Jurkat, Clone E6-1 (cell line): ENCODE data around the gene CRLF2.
"Not testable (repeated sequence)": the region's sequence is repeated elsewhere in the genome, so short reads cannot be mapped to it uniquely, and the experiment has no call there.

ENCODE experiments used
- DNase-seq: peaks from one replicate; pipeline ENCODE4 v3.0.0-alpha.2; 2011; ENCODE audit warnings: low read depth, low spot score
- H3K4me3 ChIP-seq: 2 replicates; pipeline ENCODE4 v1.5.1; 2011; ENCODE audit warnings: mild to moderate bottlenecking, low read length, control low read depth, moderate library complexity

The CRLF2 gene

DNA sequence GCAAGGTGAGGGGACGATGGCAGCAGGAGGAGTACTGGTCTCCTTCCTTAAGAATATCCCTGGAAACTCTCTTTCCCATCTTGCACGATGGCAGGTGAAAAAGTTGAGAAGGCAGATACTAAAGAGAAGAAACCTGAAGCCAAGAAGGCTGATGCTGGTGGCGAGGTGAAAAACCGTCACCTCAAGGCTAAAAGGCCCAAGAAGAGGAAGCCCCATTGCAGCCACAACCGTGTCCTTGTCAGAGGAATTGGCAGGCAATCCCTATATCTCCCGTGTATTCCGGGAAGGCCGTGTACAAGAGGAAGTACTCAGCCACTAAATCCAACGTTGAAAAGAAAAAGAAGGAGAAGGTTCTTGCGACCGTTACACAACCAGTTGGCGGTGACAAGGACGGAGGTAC is 40.0 kb downstream of the CRLF2 start:
- H3K4me3 ChIP-seq, result no peak overlapping the region
- DNase-seq, result no peak

DNA sequence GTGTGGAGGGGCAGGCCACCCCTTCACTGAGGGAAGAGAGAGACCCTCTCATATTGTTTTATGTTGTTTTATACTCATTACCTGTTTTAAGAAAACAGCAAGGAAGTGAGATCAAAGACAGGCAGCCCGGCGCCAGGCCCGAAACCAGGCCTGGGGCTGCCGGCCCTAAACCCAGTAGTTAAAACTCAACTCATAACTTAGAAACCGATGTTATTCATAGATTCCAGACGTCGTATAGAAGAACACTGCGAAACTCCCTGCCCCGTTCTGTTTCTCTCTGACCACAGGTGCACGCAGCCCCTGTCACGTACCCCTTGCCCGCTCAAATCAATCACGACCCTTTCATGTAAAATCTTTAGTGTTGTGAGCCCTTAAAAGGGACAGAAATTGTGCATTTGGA is 40.5 kb downstream of the CRLF2 start:
- H3K4me3 ChIP-seq, DNase-seq: not testable (repeated sequence)

DNA sequence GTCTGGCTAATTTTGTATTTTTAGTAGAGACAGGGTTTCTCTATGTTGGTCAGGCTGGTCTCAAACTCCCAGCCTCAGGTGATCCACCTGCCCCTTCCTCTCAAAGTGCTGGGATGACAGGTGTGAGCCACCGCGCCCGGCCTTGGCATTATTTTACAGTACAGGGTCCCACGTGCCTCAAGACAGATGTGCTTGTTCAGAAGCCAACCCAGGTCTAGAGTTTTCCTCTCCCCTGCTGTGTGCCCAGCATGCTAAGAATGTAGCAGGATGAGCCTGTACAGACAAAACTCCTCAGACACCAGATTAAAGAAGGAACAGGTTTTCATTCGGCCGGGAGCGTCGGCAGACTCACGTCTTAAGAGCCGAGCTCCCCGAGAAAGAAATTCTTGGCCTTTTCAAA is 42.2 kb downstream of the CRLF2 start:
- no peak for DNase-seq
- no peak overlapping the region for H3K4me3 ChIP-seq

DNA sequence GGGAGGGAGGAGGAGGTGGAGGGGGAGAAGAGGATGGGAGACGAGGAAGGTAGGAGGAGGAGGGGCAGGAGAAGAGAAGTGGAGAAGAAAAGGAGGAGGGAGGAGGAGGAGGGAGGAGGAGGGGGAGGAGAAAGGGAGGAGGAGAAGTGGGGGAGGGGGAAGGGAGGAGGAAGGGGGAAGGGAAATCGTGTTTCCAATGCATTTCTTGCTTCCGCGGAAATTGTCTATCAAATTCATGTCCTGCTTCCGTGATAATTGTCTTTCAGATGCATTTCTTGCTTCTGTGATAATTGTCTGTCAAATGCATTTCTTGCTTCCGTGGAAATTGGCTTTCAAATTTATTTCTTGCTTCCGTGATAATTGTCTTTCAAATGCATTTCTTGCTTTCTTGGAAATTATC is 43.3 kb downstream of the CRLF2 start:
- DNase-seq, result no peak
- H3K4me3 ChIP-seq, result no peak overlapping the region

DNA sequence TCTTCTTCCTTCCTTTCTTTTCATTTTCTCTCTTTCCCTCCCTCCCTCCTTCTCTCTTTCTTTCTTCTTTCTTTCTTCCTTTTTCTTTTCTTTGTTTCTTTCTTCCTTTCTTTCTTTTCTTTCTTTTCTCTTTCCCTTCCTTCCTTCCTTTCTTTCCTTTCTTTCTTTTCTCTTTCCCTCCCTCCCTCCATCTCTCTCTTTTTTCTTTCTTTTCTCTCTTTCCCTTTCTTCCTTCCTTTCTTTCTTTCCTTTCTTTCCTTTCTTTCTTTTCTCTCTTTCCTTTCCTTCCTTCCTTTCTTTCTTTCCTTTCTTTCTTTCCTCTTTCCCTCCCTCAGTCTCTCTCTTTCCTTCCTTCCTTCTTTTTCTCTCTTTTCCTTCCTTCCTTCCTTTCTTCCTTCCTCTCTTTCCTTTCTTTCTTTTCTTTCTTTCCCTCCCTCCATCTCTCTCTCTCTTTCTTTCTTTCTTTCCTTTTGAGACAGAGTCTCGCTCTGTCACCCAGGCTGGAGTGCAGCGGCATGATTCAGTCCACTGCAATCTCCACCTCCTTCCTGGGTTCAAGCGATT is 44.4 kb downstream of the CRLF2 start:
- H3K4me3 ChIP-seq, result no peak overlapping the region
- no peak for DNase-seq

DNA sequence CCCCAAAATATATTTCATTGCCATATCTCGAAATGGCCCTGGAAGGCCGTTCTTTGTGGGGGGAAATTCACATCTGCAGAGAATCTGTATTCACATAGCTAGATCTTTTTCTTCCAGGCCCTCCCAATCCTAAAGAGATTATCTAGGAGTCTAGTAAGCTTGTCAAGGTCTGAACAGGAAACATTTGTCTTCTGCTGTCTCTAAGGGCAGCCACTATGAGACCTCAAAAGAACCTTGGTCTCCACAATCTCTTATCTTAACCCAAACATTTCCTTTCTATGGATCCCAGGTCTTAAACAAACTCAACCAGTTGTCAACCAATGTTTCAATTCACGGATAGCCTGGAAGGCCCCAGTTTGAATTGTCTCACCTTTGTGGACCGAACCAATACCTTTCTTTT is 45.0 kb downstream of the CRLF2 start:
- no peak overlapping the region for H3K4me3 ChIP-seq
- peak; percentile 79 for DNase-seq

DNA sequence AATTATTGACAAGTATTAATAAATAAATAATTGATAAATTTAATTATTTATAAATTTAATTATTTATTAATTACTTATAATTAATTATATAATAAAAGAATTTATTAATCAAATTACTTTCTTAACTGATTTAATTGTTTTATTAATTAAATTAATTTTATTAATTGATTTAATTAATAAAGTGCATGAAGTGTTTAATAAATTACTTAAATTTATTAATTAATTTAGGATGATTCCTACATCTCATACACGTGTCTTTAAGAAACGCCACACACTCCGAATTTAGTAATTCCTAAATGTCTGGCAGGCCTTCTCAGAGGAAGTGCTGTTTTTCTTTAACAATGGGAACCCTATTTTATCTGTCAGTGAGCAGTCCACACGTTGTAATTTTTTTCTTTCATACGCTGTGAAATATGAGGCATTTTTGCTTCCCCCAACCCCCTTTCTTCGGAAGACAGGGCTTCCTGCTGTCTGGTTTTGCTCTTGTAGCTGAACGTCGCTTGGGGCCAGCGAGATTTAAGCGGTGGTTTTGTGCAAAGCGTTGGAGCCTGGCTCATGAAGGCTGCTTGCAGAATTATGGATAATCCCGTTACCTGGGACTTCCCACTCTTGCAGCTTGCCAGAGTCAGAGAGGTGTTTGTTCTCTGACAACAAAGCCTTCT is 46.8 kb downstream of the CRLF2 start:
- no peak overlapping the region for H3K4me3 ChIP-seq
- DNase-seq, result peak; percentile 48

DNA sequence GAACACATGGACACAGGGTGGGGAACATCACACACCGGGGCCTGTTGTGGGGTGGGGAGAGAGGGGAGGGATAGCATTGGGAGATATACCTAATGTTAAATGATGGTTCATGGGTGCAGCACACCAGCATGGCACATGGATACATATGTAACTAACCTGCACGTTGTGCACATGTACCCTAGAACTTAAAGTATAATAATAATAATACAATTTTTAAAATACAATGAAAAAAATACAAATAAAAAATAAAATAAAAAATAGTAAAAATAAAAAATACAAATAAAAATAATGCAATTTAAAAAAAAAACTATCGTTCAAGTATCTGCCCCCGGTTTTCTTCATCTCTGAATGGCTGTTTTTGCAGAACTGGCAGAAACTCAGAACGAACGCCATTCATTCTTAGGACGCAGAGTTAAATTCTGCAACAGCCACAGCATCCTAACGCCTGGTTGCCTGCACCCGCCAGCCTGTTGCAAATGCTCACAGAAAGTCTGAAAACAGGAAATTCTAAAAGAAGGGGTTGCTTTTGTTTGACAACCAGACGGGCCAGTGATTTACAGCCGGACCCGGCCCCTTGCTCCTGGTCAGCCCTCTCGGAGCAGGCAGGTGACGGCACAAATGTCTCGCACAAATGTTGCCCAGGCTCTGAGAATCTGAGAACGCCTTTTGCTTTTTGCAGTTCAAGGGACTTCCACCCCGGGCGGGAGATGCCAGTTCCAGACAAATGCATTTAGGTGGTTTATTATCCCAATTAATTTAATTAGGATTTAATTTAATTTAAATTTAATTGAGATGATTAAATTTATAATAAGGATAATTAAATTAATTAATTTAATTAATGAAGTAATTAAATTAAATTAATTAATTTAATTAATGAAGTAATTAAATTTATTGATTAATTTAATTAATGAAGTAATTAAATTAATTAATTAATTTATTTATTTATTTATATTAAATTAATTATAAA is 47.8 kb downstream of the CRLF2 start:
- no peak for DNase-seq
- no peak overlapping the region for H3K4me3 ChIP-seq

DNA sequence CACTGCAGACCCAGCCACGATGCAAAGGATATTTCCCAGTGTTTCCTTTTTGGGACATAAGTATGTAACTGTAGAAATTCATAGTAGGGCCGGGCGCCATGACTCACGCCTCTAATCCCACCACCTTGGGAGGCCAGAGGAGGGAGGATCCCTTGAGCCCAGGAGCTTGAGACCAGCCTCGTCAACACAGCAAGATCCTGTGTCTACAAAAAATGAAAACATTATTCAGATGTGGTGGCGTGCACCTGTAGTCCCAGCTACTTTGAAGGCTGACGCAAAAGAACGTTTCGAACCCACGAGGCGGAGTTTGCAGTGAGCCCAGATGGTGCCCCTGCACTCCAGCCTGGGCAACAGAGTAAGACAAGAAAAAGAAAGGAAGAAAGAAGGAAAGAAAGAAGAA is 49.2 kb downstream of the CRLF2 start:
- H3K4me3 ChIP-seq, result no peak overlapping the region
- DNase-seq, result peak; percentile 60

DNA sequence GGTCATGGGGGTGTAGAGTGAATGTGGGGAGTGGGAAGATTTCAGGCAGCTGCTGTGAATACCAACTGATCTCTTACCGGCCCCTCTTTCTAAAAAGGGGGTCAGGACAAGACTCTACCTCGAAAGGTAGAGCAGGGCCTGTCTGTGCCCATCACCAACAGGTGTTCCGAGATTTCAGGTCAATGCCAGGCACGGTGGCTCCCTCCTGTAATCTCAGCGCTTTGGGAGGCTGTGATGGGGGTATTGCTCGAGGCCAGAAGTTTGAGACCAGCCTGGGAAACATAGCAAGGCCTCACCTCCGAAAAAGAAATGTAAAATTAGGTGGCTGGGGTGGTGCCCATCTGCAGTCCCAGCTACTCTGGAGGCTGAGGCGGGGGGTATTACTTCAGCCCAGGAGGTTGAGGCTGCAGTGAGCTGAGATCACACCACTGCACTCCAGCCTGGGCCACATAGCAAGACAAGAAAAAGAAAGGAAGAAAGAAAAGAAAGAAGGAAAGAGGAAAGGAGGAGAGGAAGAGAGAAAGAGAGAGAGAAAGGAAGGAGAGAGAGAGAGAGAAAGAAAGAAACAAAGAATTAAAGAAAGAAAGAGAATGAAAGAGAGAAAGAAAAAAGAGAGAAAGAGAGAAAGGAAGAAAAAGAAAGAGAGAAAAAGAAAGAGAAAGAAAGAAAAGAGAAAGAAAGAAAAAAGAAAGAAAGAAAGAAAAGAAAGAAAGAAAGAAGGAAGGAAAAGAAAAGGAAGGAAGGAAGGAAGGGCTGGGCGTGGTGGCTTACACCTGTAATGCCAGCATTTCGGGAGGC is 50.1 kb downstream of the CRLF2 start:
- DNase-seq, result no peak
- no peak overlapping the region for H3K4me3 ChIP-seq

DNA sequence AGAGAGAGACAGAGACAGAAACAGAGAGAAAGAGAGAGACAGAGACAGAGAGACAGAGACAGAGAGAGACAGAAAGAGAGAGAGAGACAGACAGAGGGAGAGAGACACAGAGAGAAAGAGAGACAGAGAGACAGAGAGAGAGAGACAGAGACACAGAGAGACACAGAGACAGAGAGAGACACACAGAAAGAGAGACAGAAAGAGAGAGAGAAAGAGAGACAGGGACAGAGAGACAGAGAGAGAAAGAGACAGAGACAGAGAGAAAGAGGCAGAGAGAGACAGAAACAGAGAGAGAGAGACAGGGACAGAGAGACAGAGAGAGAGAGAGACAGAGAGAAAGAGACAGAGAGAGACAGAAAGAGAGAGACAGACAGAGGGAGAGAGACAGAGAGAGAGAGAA is 52.9 kb downstream of the CRLF2 start:
- H3K4me3 ChIP-seq, result no peak overlapping the region
- DNase-seq, result no peak

DNA sequence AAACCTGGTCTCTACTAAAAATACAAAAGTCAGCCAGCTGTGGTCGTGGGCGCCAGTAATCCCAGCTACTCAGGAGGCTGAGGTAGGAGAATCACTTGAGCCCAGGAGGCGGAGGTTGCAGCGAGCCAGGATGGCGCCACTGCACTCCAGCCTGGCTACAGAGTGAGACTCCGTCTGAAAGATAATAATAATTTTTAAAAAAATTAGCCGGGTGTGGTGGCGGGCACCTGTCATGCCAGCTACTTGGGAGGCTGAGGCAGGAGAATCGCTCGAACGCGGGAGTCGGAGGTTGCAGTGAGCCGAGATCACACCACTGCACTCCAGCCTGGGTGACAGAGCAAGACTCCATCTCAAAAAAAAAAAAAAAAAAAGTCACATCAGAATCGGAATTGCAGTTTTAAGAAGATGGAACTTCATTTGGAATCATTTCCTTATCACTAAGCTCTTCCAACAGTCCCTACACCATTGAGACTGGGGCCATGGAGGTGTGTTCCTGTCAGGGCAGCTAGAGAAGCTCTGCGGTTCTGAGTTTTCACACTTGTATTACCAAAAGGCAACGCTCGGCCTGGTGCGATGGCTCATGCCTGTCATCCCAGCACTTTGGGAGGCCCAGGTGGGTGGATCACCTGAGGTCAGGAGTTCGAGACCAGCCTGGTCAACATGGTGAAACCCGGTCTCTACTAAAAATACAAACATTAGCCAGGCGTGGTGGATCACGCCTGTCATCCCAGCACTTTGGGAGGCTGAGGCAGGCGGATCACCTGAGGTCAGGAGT is 55.6 kb downstream of the CRLF2 start:
- DNase-seq, H3K4me3 ChIP-seq: not testable (repeated sequence)

DNA sequence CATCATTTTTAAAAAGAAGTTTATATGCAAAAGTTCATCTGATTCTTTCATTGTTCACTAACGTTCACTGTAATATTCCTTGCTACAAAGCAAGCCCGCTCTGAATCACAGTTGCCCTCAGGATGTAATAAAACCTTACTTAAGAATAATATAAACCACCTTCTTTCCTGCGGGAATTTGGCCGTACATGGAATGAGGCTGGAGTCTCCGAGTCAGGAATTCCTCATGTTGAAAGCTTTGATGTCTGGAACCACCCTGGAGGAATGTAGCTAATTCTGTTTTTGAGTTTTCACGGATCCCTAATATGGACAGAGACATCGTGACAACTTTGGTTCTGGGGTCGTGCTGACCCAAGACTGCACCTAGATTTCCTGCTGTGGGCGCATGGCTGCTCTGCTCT is 58.5 kb downstream of the CRLF2 start:
- no peak overlapping the region for H3K4me3 ChIP-seq

DNA sequence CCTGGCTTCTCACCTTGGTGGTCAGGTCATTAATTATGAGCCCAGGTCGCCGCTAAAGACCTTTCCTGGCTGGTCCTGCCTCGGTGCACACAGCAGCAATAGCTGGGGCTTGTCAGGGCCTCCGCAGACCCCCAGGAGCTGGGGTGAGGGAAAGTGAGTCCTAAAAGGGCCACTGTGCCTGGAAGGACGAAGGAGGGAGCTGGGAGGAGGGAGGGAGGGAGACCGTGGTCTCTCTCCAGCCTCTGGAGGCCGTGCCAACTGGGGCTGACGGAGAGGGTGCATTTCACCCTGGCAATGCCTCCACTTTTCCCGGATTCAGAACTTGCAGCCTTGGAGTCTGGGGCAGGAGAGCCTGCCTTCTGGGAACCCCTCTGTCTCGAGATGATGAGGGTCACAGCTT is 60.4 kb downstream of the CRLF2 start:
- no peak for DNase-seq
- H3K4me3 ChIP-seq, result no peak overlapping the region

More for the DNA sequence above, 58.5 kb downstream of the CRLF2 start:
- DNase-seq, result no peak

DNA sequence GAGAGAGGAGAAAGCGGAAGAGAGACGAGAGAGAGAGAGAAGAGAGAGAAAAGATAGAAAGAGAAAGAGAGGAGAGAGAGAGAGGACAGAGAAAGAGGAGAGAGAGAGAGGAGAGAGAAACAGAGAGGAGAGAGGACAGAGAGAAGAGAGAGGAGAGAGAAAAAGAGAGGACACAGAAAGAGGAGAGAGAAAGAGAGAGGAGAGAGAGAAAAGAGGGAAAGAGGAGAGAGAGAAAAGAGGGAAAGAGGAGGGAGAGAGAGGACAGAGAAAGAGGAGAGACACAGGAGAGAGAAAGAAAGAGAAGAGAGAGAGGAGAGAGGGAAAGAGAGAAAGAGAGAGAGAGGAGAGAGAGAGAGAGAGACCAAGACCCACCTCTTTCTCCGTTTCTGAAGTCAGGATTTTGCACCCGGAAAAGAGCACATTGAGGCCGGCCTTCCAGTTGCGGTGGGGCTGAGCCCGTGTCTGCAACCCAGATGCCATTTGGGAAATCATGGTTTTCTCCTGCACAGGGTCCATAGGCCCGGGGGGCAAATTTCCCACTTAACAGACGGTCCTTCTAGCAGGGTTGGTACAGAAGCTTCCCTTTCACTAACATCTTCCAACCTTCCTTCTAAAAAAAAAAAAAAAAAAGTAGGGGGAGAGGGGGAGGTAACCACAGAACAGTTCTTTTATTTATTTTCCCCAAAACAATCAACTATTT is 60.9 kb downstream of the CRLF2 start:
- H3K4me3 ChIP-seq, result no peak overlapping the region
- DNase-seq, result no peak

DNA sequence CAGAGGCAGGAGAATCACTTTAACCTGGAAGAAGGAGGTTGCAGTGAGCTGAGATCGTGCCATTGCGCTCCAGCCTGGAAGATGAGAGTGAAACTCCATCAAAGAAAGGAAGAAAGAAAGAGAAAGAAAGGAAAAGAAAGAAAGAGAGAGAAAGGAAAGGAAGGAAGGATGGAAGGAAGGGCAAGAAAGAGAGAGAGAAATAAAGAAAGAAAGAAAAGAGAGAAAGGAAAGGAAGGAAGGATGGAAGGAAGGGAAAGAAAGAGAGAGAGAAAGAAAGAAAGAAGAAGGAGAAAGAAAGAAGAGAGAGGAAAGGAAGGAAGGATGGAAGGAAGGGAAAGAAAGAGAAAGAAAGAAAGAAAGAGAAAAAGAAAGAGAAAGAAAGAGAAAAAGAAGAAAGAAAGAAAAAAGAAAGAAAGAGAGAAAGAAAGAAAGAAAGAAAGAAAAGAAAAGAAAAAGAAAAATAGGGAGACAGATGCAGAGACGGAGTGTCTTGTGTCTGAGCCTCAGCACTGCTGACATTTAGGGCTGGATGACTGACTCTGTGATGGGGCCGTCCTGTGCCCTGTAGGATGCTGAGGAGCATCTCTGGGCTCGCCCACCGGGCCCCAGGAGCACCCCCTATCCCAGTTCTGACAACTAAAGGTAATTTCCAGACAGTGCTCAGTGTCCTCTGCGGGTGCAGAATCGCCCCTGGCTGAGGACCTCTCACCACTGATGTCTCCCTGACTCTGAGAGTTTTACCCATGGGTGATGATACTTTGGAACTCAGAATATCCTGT is 61.7 kb downstream of the CRLF2 start:
- no peak for DNase-seq
- no peak overlapping the region for H3K4me3 ChIP-seq
